ACC112 (cell line): ENCODE measurements around the gene TLCD1.
A peak's percentile ranks its signal among the peaks of the same experiment; 100 is the strongest.

Source experiments
- H2AFZ ChIP-seq: fragments of 200-600 bp; sonication (generic); one replicate; pipeline ENCODE4 v1.6.0; 2017; ENCODE audit warnings: antibody characterized with exemption, low read length; ENCODE audit not compliant: unreplicated experiment
- H3K27ac ChIP-seq: fragments of 200-600 bp; sonication (generic); 2 replicates; pipeline ENCODE4 v1.5.1; 2014; ENCODE audit warnings: low read depth, mild to moderate bottlenecking, antibody characterized with exemption, low read length, moderate library complexity
- H3K27me3 ChIP-seq: fragments of 200-600 bp; sonication (generic); 2 replicates; pipeline ENCODE4 v1.6.1; 2014; ENCODE audit warnings: mild to moderate bottlenecking, antibody characterized with exemption, low read length, moderate library complexity, mixed read lengths; ENCODE audit not compliant: insufficient read depth
- H3K36me3 ChIP-seq: fragments of 200-600 bp; sonication (generic); 2 replicates; pipeline ENCODE4 v1.6.1; 2016; ENCODE audit warnings: mild to moderate bottlenecking, antibody characterized with exemption, low read length, moderate library complexity, mixed read lengths; ENCODE audit not compliant: insufficient read depth
- H3K4me1 ChIP-seq: fragments of 200-600 bp; sonication (generic); one replicate; pipeline ENCODE4 v1.6.1; 2016; ENCODE audit warnings: low read length, mixed read lengths; ENCODE audit not compliant: insufficient read depth, unreplicated experiment, control insufficient read depth
- H3K4me3 ChIP-seq: fragments of 200-600 bp; sonication (generic); 2 replicates; pipeline ENCODE4 v1.5.1; 2014; ENCODE audit warnings: mild to moderate bottlenecking, low read depth, low read length
- H3K79me2 ChIP-seq: fragments of 200-600 bp; sonication (generic); one replicate; pipeline ENCODE4 v1.6.0; 2016; ENCODE audit warnings: low read length; ENCODE audit not compliant: control insufficient read depth, unreplicated experiment, insufficient read depth

The TLCD1 gene

GRCh38 chr17:28726226-28726626 is at the start of gene TLCD1:
TLCD1 (minus strand) TSS chr17:28726233; CDS start chr17:28726097, 136 bp downstream.
- peak within 1 kb of the TSS; percentile 89 for H3K4me3 ChIP-seq
- peak within 1 kb of the TSS; percentile 48 for H2AFZ ChIP-seq
- H3K27me3 ChIP-seq, result no peaks in the 10 kb centered on the region
- H3K36me3 ChIP-seq, result peaks cover 21% of the 10 kb centered on the region
- peaks cover 22% of the 10 kb centered on the region for H3K79me2 ChIP-seq
- H3K4me1 ChIP-seq, result peaks cover 23% of the 10 kb centered on the region
- peak within 1 kb of the TSS; percentile 92 for H3K27ac ChIP-seq

- Histone ChIP-seq H3K4me3 (no peak overlapping the region), H3K27ac (no peak overlapping the region), H3K27me3 (no peaks in the 10 kb centered on the region), H3K36me3 (peaks cover 4% of the 10 kb centered on the region; the same call in 1 of the 2 replicates), H2AFZ (no peak overlapping the region), H3K4me1 (no peaks in the 10 kb centered on the region), H3K79me2 (peaks cover 53% of the 10 kb centered on the region)
These were observed 48.2 kb upstream of the TLCD1 start for GRCh38 chr17:28774206-28774605.

GRCh38 chr17:28773736-28774135 is 47.7 kb upstream of the TLCD1 start:
- no peak overlapping the region for H2AFZ ChIP-seq
- no peaks in the 10 kb centered on the region for H3K4me1 ChIP-seq
- no peak overlapping the region for H3K4me3 ChIP-seq
- no peaks in the 10 kb centered on the region for H3K36me3 ChIP-seq
- peaks cover 48% of the 10 kb centered on the region for H3K79me2 ChIP-seq
- no peaks in the 10 kb centered on the region for H3K27me3 ChIP-seq
- no peak overlapping the region for H3K27ac ChIP-seq

GRCh38 chr17:28765038-28765437 is 39.0 kb upstream of the TLCD1 start:
- Histone ChIP-seq H3K27ac (no peak overlapping the region), H3K4me1 (peaks cover 7% of the 10 kb centered on the region), H3K4me3 (no peak overlapping the region), H3K36me3 (peaks cover 19% of the 10 kb centered on the region), H3K79me2 (peaks cover 34% of the 10 kb centered on the region), H2AFZ (no peak overlapping the region), H3K27me3 (no peaks in the 10 kb centered on the region)

GRCh38 chr17:28763804-28764266 is 37.8 kb upstream of the TLCD1 start:
- Histone ChIP-seq H3K4me3 (no peak overlapping the region), H3K36me3 (peaks cover 19% of the 10 kb centered on the region), H3K27ac (no peak overlapping the region), H3K27me3 (no peaks in the 10 kb centered on the region), H3K4me1 (peaks cover 7% of the 10 kb centered on the region), H3K79me2 (peaks cover 28% of the 10 kb centered on the region), H2AFZ (no peak overlapping the region)

- Histone ChIP-seq H3K4me1 (peaks cover 7% of the 10 kb centered on the region), H2AFZ (no peak overlapping the region), H3K36me3 (peaks cover 19% of the 10 kb centered on the region), H3K27me3 (no peaks in the 10 kb centered on the region), H3K79me2 (peaks cover 28% of the 10 kb centered on the region), H3K4me3 (no peak overlapping the region), H3K27ac (no peak overlapping the region)
These were observed 37.2 kb upstream of the TLCD1 start for GRCh38 chr17:28763137-28763799.

GRCh38 chr17:28760601-28761562 is 34.8 kb upstream of the TLCD1 start:
- H3K27ac ChIP-seq, result no peak overlapping the region
- H3K36me3 ChIP-seq, result peaks cover 15% of the 10 kb centered on the region; the same call in 1 of the 2 replicates
- no peak overlapping the region for H3K4me3 ChIP-seq
- peaks cover 10% of the 10 kb centered on the region for H3K4me1 ChIP-seq
- no peaks in the 10 kb centered on the region for H3K27me3 ChIP-seq
- no peak overlapping the region for H2AFZ ChIP-seq
- peaks cover 18% of the 10 kb centered on the region for H3K79me2 ChIP-seq

GRCh38 chr17:28759256-28759865 is 33.3 kb upstream of the TLCD1 start:
- H3K4me1 ChIP-seq, result peaks cover 19% of the 10 kb centered on the region
- H3K36me3 ChIP-seq, result peaks cover 12% of the 10 kb centered on the region; the same call in 1 of the 2 replicates
- no peaks in the 10 kb centered on the region for H3K27me3 ChIP-seq
- H2AFZ ChIP-seq, result no peak overlapping the region
- H3K79me2 ChIP-seq, result peaks cover 12% of the 10 kb centered on the region
- H3K4me3 ChIP-seq, result no peak overlapping the region
- no peak overlapping the region for H3K27ac ChIP-seq

GRCh38 chr17:28758411-28759121 is 32.5 kb upstream of the TLCD1 start:
- H3K27me3 ChIP-seq, result no peaks in the 10 kb centered on the region
- no peak overlapping the region for H3K27ac ChIP-seq
- peaks cover 11% of the 10 kb centered on the region for H3K79me2 ChIP-seq
- peaks cover 12% of the 10 kb centered on the region; the same call in 1 of the 2 replicates for H3K36me3 ChIP-seq
- H3K4me1 ChIP-seq, result peaks cover 19% of the 10 kb centered on the region
- no peak overlapping the region for H3K4me3 ChIP-seq
- H2AFZ ChIP-seq, result no peak overlapping the region
